ENCODE measurements around the gene ZDHHC14. TPM values are rescaled to one million over a fixed set of nuclear protein-coding genes. Genes with fewer than 3 reads are reported as not detected.

The ZDHHC14 gene
- total RNA-seq, 1 experiment from 2014 or later, result 1.7 TPM

DNA sequence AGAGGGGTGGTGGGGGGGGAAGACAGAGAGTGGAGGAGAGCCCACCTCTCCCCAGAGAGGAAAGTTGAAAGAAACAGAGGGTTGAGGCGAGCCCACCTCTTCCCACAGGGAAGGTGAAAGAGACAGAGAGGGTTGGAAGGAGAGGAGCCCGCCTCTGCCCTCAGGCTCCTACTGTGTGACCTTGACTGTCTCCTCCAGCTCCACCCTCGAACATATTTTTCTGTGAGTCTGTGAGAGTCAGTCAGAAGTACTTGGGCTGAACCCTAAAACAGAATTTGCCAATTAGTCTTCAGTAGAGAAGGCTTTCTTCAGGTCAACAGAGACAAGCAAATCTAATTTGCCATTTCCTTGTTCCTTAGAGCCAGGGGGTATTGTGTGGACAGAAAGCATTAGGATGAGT, 288.3 kb downstream of the ZDHHC14 start:
- Histone ChIP-seq H3K79me1 (ENCODE audit: insufficient read depth, low read depth, low read length, poor library complexity, severe bottlenecking) (no peaks in the 10 kb centered on the region), H3K23ac (ENCODE audit: insufficient read length, low read depth, low read length) (no peak overlapping the region), H3K23me2 (ENCODE audit: insufficient read length, low read depth, low read length, poor library complexity, severe bottlenecking) (no peaks in the 10 kb centered on the region), H4K8ac (replicated peaks; ENCODE audit: insufficient read length, low read depth, low read length) (no peak overlapping the region), H2BK5ac (ENCODE audit: insufficient read length, low read length) (no peak overlapping the region), H3K56ac (ENCODE audit: insufficient read length, low read depth, low read length) (no peak overlapping the region), H2BK20ac (ENCODE audit: low read depth, low read length, poor library complexity, severe bottlenecking) (no peak overlapping the region), H3K79me2 (ENCODE audit: insufficient read depth, low read length) (no peaks in the 10 kb centered on the region), H3K27ac (ENCODE audit: insufficient read length, low read depth, low read length) (no peak overlapping the region), H2AFZ (ENCODE audit: low read length) (no peak overlapping the region), H3K27me3 (ENCODE audit: insufficient read depth, low read length) (no peaks in the 10 kb centered on the region), H4K20me1 (ENCODE audit: control insufficient read depth, insufficient read depth, insufficient read length) (no peaks in the 10 kb centered on the region), H4K5ac (ENCODE audit: insufficient read length, low read depth, low read length) (no peak overlapping the region), H3K4me2 (ENCODE audit: insufficient read depth, insufficient read length, low read length) (no peak overlapping the region), H4K91ac (ENCODE audit: insufficient read length, low read depth, low read length) (no peak overlapping the region), H3K18ac (ENCODE audit: insufficient read length, low read depth, low read length) (no peak overlapping the region), H3T11ph (ENCODE audit: low read length) (no peak overlapping the region), H2BK12ac (ENCODE audit: insufficient read length, low read depth, low read length) (no peak overlapping the region), H3K9me3 (ENCODE audit: control insufficient read depth, low read depth, low read length) (no peaks in the 10 kb centered on the region), H2AK5ac (ENCODE audit: insufficient read length, low read length) (no peak overlapping the region), H3K14ac (ENCODE audit: insufficient read depth, low read length) (no peak overlapping the region), H3K9ac (ENCODE audit: extremely low read depth, insufficient read length, low read length) (no peak overlapping the region), H2BK120ac (ENCODE audit: low read depth, low read length, poor library complexity, severe bottlenecking) (no peak overlapping the region), H2BK15ac (ENCODE audit: low read depth, low read length) (no peak overlapping the region), H3K4me1 (ENCODE audit: insufficient read depth, low read length) (peaks cover 2% of the 10 kb centered on the region; the same call in 1 of the 2 replicates), H3K4ac (ENCODE audit: low read depth, low read length) (no peak overlapping the region)
- WGBS (ENCODE audit: extremely low coverage, insufficient read length, low lambda C conversion rate), result no CpG with 5 or more reads among the region's 3 CpGs
- H3K27me3 Mint-ChIP-seq (ENCODE audit: low read depth), result peaks cover 5% of the 10 kb centered on the region
- no peak for DNase-seq
- H3K9me3 Mint-ChIP-seq, result no peaks in the 10 kb centered on the region; a peak in 1 of 5 replicates
- TF ChIP-seq, protein P1, sequence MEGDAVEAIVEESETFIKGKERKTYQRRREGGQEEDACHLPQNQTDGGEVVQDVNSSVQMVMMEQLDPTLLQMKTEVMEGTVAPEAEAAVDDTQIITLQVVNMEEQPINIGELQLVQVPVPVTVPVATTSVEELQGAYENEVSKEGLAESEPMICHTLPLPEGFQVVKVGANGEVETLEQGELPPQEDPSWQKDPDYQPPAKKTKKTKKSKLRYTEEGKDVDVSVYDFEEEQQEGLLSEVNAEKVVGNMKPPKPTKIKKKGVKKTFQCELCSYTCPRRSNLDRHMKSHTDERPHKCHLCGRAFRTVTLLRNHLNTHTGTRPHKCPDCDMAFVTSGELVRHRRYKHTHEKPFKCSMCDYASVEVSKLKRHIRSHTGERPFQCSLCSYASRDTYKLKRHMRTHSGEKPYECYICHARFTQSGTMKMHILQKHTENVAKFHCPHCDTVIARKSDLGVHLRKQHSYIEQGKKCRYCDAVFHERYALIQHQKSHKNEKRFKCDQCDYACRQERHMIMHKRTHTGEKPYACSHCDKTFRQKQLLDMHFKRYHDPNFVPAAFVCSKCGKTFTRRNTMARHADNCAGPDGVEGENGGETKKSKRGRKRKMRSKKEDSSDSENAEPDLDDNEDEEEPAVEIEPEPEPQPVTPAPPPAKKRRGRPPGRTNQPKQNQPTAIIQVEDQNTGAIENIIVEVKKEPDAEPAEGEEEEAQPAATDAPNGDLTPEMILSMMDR (conservative IDR thresholded peaks at IDR 0.05), result no peak
- peaks cover 0 to 5% (median 0%) of the 10 kb centered on the region in 3 experiments; a peak in 2 of 7 replicates for H3K36me3 Mint-ChIP-seq (ENCODE audit: insufficient read depth in 1 of 3, low read depth in 3 of 3)
- H3K27ac Mint-ChIP-seq, result no peak overlapping the region
- H3K4me1 Mint-ChIP-seq, result peaks cover 30 to 31% of the 10 kb centered on the region in 2 experiments
- H3K4me3 Mint-ChIP-seq, result no peak overlapping the region

All from H9 (cell line).